ENCODE measurements around the gene TKFC.

- TF ChIP-seq REPIN1 (tag by site-specific recombination; IDR thresholded peaks at IDR 0.05; ENCODE audit: low read depth) = no peak
- no peak for TF ChIP-seq ZBTB1 (tag by site-specific recombination; IDR thresholded peaks at IDR 0.05)
- TF ChIP-seq CTCF (tag by site-specific recombination; IDR thresholded peaks at IDR 0.05) = no peak
- no peak for TF ChIP-seq ZNF658 (tag by site-specific recombination; IDR thresholded peaks at IDR 0.05)
- TF ChIP-seq ZNF274 (IDR thresholded peaks at IDR 0.05; ENCODE audit: low read length) = no peak
- no peak for TF ChIP-seq ZNF274 (tag by site-specific recombination; IDR thresholded peaks at IDR 0.05; ENCODE audit: borderline replicate concordance)
- TF ChIP-seq ZFP69B (tag by site-specific recombination; IDR thresholded peaks at IDR 0.05) = no peak
- no peak for TF ChIP-seq OSR2 (tag by site-specific recombination; IDR thresholded peaks at IDR 0.05)
- no peak for TF ChIP-seq ZNF707 (tag by site-specific recombination; IDR thresholded peaks at IDR 0.05)
- no peak for TF ChIP-seq ZNF148 (tag by site-specific recombination; IDR thresholded peaks at IDR 0.05; ENCODE audit: borderline replicate concordance)
- no peak for TF ChIP-seq ZNF335 (tag by site-specific recombination; conservative IDR thresholded peaks at IDR 0.05)
- TF ChIP-seq KLF10 (tag by site-specific recombination; IDR thresholded peaks at IDR 0.05) = no peak
- no peak for TF ChIP-seq ZNF423 (tag by site-specific recombination; IDR thresholded peaks at IDR 0.05)
Measured at GRCh38 chr11:61357233-61357893, 24.3 kb downstream of the TKFC start.

Measured in HEK293 (cell line).